K562 (cell line): ENCODE measurements around the gene SLC10A4. TPM values are rescaled to one million over a fixed set of nuclear protein-coding genes. Genes with fewer than 3 reads are reported as not detected.
A peak's percentile ranks its signal among the peaks of the same experiment; 100 is the strongest.

ENCODE experiments used
- ATF1 ChIP-seq, 2 experiments: fragments of 450-650 bp in 1 of 2; IDR thresholded peaks; 2 replicates each; pipeline ENCODE4 v1.6.1; 2016; ENCODE audit warnings: missing compliant biosample characterization in 1 of 2, missing genetic modification characterization in 1 of 2
- ATF2 ChIP-seq: sonication (generic); formaldehyde crosslinking; IDR thresholded peaks from 2 replicates; pipeline ENCODE4 v1.8.1; 2022; ENCODE audit warnings: missing genetic modification reagents
- BCOR ChIP-seq: fragments of 450-650 bp; IDR thresholded peaks from 2 replicates; pipeline ENCODE4 v1.6.1; 2016
- CSDE1 ChIP-seq, 2 experiments: fragments of 450-650 bp; IDR thresholded peaks; 2 replicates each; pipeline ENCODE4 v1.6.1; 2016; ENCODE audit warnings: mild to moderate bottlenecking in 1 of 2
- CUX1 ChIP-seq: fragments of 200-800 bp; sonication (Bioruptor generic); IDR thresholded peaks from 2 replicates; pipeline ENCODE4 v1.6.1; 2016; ENCODE audit warnings: missing genetic modification characterization, missing compliant biosample characterization
- DDX20 ChIP-seq: fragments of 450-650 bp; IDR thresholded peaks from 2 replicates; pipeline ENCODE4 v1.6.1; 2016; ENCODE audit warnings: missing genetic modification characterization, low read depth, mild to moderate bottlenecking, missing compliant biosample characterization, moderate library complexity
- ETS1 ChIP-seq: conservative IDR thresholded peaks from 2 replicates; pipeline ENCODE4 v1.6.1; 2011; ENCODE audit warnings: low read depth, mild to moderate bottlenecking, low read length; ENCODE audit not compliant: control insufficient read depth
- FOXJ2 ChIP-seq: fragments of 200-800 bp; sonication (Bioruptor generic); IDR thresholded peaks from 2 replicates; pipeline ENCODE4 v1.6.1; 2016; ENCODE audit warnings: missing genetic modification characterization, missing compliant biosample characterization
- FOXK2 ChIP-seq, 2 experiments: fragments of 450-650 bp; IDR thresholded peaks in 1 of 2; conservative IDR thresholded peaks in 1 of 2; 2 replicates each; pipeline ENCODE4 v1.6.1; 2016; ENCODE audit warnings: low read depth in 2 of 2, mild to moderate bottlenecking in 1 of 2
- MCM3 ChIP-seq: fragments of 450-650 bp; IDR thresholded peaks from 2 replicates; pipeline ENCODE4 v1.6.1; 2016
- MCM5 ChIP-seq: fragments of 450-650 bp; IDR thresholded peaks from 2 replicates; pipeline ENCODE4 v1.6.1; 2016; ENCODE audit warnings: low read depth
- SMARCB1 ChIP-seq: IDR thresholded peaks from 2 replicates; pipeline ENCODE4 v1.6.1; 2011; ENCODE audit warnings: improper control_type of control experiment, low read depth; ENCODE audit not compliant: insufficient read length
- TEAD1 ChIP-seq, 2 experiments: fragments of 450-650 bp in 1 of 2; sonication (generic) in 1 of 2; formaldehyde crosslinking; IDR thresholded peaks; 2 replicates each; pipeline versions ENCODE4 v1.4.0 to v1.8.0; 2020 to 2022; ENCODE audit warnings: mild to moderate bottlenecking in 2 of 2, missing genetic modification reagents in 1 of 2
- TOE1 ChIP-seq, 2 experiments: fragments of 450-650 bp in 1 of 2; sonication (generic) in 1 of 2; formaldehyde crosslinking in 1 of 2; IDR thresholded peaks; 2 replicates each; pipeline versions ENCODE4 v1.7.1 to v1.8.0; 2016 to 2022; ENCODE audit warnings: borderline replicate concordance in 2 of 2, mild to moderate bottlenecking in 2 of 2, antibody characterized with exemption in 1 of 2, inconsistent platforms in 1 of 2, low read depth in 1 of 2, missing genetic modification reagents in 1 of 2, moderate library complexity in 1 of 2
- YBX1 ChIP-seq: fragments of 450-650 bp; IDR thresholded peaks from 2 replicates; pipeline ENCODE4 v1.7.1; 2016; ENCODE audit warnings: mild to moderate bottlenecking
- ZBTB34 ChIP-seq: fragments of 250-450 bp; sonication (Bioruptor Pico); IDR thresholded peaks from 2 replicates; pipeline ENCODE4 v1.8.0; 2021; ENCODE audit warnings: mild to moderate bottlenecking, moderate library complexity
- ZNF282 ChIP-seq: sonication (generic); formaldehyde crosslinking; IDR thresholded peaks from 2 replicates; pipeline ENCODE4 v1.8.1; 2023; ENCODE audit warnings: missing genetic modification reagents
- ZNF696 ChIP-seq: fragments of 250-450 bp; sonication (Bioruptor Pico); conservative IDR thresholded peaks from 2 replicates; pipeline ENCODE4 v1.4.0; 2020; ENCODE audit warnings: mild to moderate bottlenecking, moderate library complexity
- ZZZ3 ChIP-seq: fragments of 450-650 bp; IDR thresholded peaks from 2 replicates; pipeline ENCODE4 v1.6.1; 2016; ENCODE audit warnings: antibody characterized with exemption, mild to moderate bottlenecking, moderate library complexity
- polyA plus RNA-seq, 8 experiments: library from polyadenylated mRNA; depleted of rRNA in 4 of 8; stranded (reverse) in 5 of 8; unstranded in 3 of 8; fragments of >200 nt; fragmentation: Nextera tagmentation in 2 of 8; fragmentation: Illumina TruSeq in 1 of 8; extraction: Ambion mirVana in 2 of 8; extraction: Trizol in 1 of 8; gene quantifications; 2 replicates each; pipeline versions ENCODE4 v1.2.1 to v1.2.3, GENCODE V29; 2011 to 2014; ENCODE audit warnings: inconsistent platforms in 1 of 8, missing spikeins in 1 of 8
- total RNA-seq, 7 experiments: library from RNA; depleted of rRNA in 6 of 7; stranded (reverse); fragments of >200 nt in 6 of 7; fragmentation: Illumina TruSeq in 2 of 7; extraction: Trizol in 2 of 7; gene quantifications; 2 replicates each; pipeline versions ENCODE4 v1.2.1 to v1.2.3, GENCODE V29; 2011 to 2021; ENCODE audit warnings: low replicate concordance in 1 of 7

SLC10A4 gene
- total and polyA plus RNA-seq, 9 of the 15 experiments (the other 6 are each of a cell fraction or from before 2014, with no cell fraction given), result 2.5 to 16.9 (median 9.3) TPM

- TF ChIP-seq SMARCB1 (no peak), CSDE1 (IDR thresholded peaks at IDR 0.05) (no peak), TOE1 (IDR thresholded peaks at IDR 0.05; ENCODE audit: borderline replicate concordance) (no peak), TOE1 (CRISPR knock-in tag; IDR thresholded peaks at IDR 0.05; ENCODE audit: borderline replicate concordance, low read depth) (no peak), CUX1 (CRISPR knock-in tag) (no peak), MCM3 (no peak), ATF2 (CRISPR knock-in tag) (no peak), FOXK2 (conservative IDR thresholded peaks at IDR 0.05 in 1 of 2, IDR thresholded peaks at IDR 0.05 in 1 of 2; ENCODE audit: low read depth in 2 of 2) (no peak), TEAD1 (CRISPR knock-in tag; IDR thresholded peaks at IDR 0.05) (peak in 1 of 2 experiments; percentile 14; a peak in 1 of 4 replicates), YBX1 (no peak), MCM5 (no peak), ZNF696 (CRISPR knock-in tag) (no peak), ZBTB34 (no peak), ATF1 (CRISPR knock-in tag; IDR thresholded peaks at IDR 0.05) (no peak), ATF1 (tag; IDR thresholded peaks at IDR 0.05) (no peak), BCOR (no peak), ZZZ3 (no peak), ETS1 (no peak), DDX20 (tag) (no peak), ZNF282 (CRISPR knock-in tag) (no peak), FOXJ2 (tag) (no peak)
Measured at GRCh38 chr4:48483006-48483776, at the start of gene SLC10A4 (continued).
